Prostate gland (tissue), 2 donors: ENCODE results near the gene CNPY4. TPM values are rescaled to one million over a fixed set of nuclear protein-coding genes. Genes with fewer than 3 reads are reported as not detected.

Experiments used
- DNase-seq: peaks from one replicate; pipeline ENCODE4 v3.0.0-alpha.2; 2019; ENCODE audit warnings: low spot score
- H3K27ac ChIP-seq, 2 donors: fragments of 200-600 bp; sonication (generic); 2 replicates each; pipeline ENCODE4 v1.5.1; 2017 to 2019
- H3K27me3 ChIP-seq: fragments of 200-600 bp; sonication (generic); replicated peaks from 2 replicates; pipeline ENCODE4 v1.5.1; 2019; ENCODE audit not compliant: insufficient read depth
- H3K36me3 ChIP-seq, 2 donors: fragments of 200-600 bp; sonication (generic); 1 replicate in 1 of 2; 2 replicates in 1 of 2; pipeline versions ENCODE4 v1.5.1 to v1.8.1; 2017 to 2019
- H3K4me1 ChIP-seq: fragments of 200-600 bp; sonication (generic); replicated peaks from 2 replicates; pipeline ENCODE4 v1.5.1; 2019
- H3K4me3 ChIP-seq, 2 donors: fragments of 200-600 bp; sonication (generic); 2 replicates each; pipeline ENCODE4 v1.5.1; 2017 to 2019
- H3K9me3 ChIP-seq: fragments of 200-600 bp; sonication (generic); 2 replicates; pipeline ENCODE4 v1.5.1; 2017
- POLR2A ChIP-seq: fragments of 450-650 bp; IDR thresholded peaks from one replicate; pipeline ENCODE4 v1.6.1; 2016; ENCODE audit warnings: antibody characterized with exemption, mild to moderate bottlenecking
- POLR2AphosphoS5 ChIP-seq: sonication (generic); formaldehyde crosslinking; IDR thresholded peaks from one replicate; pipeline ENCODE4 v1.6.1; 2017; ENCODE audit warnings: antibody characterized with exemption
- WGBS: methylation state at CpG from one replicate; pipeline ENCODE4 v1.1.5; 2018; 5-methylcytosine and 5-hydroxymethylcytosine counted together
- intact Hi-C: fragments of 100-400 bp; cut with DNase I; formaldehyde crosslinking; loops from one replicate; pipeline ENCODE4 v1.14.2; 2022
- total RNA-seq, 2 donors: library from RNA; depleted of rRNA; stranded (reverse); fragments of >200 nt; gene quantifications; one replicate each; pipeline ENCODE4 v1.1.0, GENCODE V29; 2016
- TF ChIP-seq, protein P1 (sequence below), 4 experiments: fragments of 200-600 bp in 2 of 4; fragments of 450-650 bp in 2 of 4; sonication (generic) in 2 of 4; IDR thresholded peaks; 1 replicate in 3 of 4; 2 replicates in 1 of 4; pipeline ENCODE4 v1.5.1; 2016 to 2019; ENCODE audit warnings: antibody characterized with exemption in 4 of 4, mild to moderate bottlenecking in 2 of 4, moderate library complexity in 2 of 4

CNPY4 gene
- total RNA-seq, 2 donors from 2014 or later, result 1.6 to 16.1 TPM

DNA sequence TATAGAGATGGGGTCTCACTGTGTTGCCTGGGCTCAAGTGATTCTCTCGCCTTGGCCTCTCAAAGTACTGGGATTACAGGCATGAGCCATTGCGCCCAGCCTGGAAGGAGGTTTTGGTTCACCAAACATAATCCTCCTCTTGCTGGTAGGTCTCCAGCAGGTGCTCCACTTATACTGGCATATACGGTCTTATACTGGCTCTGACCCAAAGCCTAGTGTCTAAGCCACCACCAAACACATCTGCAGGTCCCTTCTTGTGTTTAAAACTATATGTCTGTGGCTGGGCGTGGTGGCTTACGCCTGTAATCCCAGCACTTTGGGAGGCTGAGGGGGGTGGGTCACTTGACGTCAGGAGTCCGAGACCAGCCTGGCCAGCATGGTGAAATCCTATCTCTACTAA, 12.7 kb downstream of the CNPY4 start:
- DNase-seq, result no peak
- no peak overlapping the region for H3K27ac ChIP-seq
- H3K36me3 ChIP-seq, result no peaks in the 10 kb centered on the region
- no peak overlapping the region for H3K4me3 ChIP-seq
- 70% methylated on average over 7 of the region's 7 CpGs for WGBS
- H3K9me3 ChIP-seq, result no peaks in the 10 kb centered on the region
- TF ChIP-seq POLR2AphosphoS5 (no peak), POLR2A (no peak)
- TF ChIP-seq, protein P1, sequence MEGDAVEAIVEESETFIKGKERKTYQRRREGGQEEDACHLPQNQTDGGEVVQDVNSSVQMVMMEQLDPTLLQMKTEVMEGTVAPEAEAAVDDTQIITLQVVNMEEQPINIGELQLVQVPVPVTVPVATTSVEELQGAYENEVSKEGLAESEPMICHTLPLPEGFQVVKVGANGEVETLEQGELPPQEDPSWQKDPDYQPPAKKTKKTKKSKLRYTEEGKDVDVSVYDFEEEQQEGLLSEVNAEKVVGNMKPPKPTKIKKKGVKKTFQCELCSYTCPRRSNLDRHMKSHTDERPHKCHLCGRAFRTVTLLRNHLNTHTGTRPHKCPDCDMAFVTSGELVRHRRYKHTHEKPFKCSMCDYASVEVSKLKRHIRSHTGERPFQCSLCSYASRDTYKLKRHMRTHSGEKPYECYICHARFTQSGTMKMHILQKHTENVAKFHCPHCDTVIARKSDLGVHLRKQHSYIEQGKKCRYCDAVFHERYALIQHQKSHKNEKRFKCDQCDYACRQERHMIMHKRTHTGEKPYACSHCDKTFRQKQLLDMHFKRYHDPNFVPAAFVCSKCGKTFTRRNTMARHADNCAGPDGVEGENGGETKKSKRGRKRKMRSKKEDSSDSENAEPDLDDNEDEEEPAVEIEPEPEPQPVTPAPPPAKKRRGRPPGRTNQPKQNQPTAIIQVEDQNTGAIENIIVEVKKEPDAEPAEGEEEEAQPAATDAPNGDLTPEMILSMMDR (IDR thresholded peaks at IDR 0.05), result no peak
- H3K4me1 ChIP-seq, result no peaks in the 10 kb centered on the region
- intact Hi-C loops, result loop anchor here (5.0 kb wide), 1 partner anchor 90 kb away; no protein-coding TSS in a partner anchor
- no peaks in the 10 kb centered on the region for H3K27me3 ChIP-seq

DNA sequence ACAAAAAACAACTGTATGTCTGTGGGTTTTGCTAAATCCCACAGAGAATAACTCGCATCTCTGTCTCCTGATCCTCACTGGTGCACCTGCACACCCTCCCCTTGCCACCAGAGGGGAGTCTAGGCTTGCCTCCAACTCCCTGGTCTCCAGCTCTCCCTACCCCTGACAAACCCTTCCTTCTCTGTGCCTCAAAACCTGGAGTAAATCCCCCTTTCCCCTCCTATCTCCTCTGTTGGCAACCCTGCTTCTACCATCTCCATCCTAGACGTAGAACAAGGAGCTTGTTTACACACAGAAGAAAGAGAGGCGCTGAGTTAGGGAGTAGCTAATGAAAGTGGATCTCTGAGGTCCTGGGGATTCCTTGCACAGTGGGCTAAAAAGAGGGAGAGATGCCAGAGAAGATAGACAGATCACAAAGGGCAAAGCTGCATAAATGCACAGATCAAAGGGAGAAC, 13.3 kb downstream of the CNPY4 start:
- Histone ChIP-seq H3K9me3 (no peaks in the 10 kb centered on the region), H3K36me3 (no peaks in the 10 kb centered on the region), H3K4me3 (no peak overlapping the region), H3K4me1 (no peaks in the 10 kb centered on the region), H3K27ac (no peak overlapping the region), H3K27me3 (no peaks in the 10 kb centered on the region)
- TF ChIP-seq POLR2AphosphoS5 (peak; percentile 20), POLR2A (no peak)
- TF ChIP-seq, protein P1 (IDR thresholded peaks at IDR 0.05), result peak; percentile 37 to 85 (median 78)
- 20% methylated on average over 3 of the region's 3 CpGs for WGBS
- intact Hi-C loops, result loop anchor here (5.0 kb wide), 1 partner anchor 90 kb away; no protein-coding TSS in a partner anchor
- DNase-seq, result peak; percentile 44

DNA sequence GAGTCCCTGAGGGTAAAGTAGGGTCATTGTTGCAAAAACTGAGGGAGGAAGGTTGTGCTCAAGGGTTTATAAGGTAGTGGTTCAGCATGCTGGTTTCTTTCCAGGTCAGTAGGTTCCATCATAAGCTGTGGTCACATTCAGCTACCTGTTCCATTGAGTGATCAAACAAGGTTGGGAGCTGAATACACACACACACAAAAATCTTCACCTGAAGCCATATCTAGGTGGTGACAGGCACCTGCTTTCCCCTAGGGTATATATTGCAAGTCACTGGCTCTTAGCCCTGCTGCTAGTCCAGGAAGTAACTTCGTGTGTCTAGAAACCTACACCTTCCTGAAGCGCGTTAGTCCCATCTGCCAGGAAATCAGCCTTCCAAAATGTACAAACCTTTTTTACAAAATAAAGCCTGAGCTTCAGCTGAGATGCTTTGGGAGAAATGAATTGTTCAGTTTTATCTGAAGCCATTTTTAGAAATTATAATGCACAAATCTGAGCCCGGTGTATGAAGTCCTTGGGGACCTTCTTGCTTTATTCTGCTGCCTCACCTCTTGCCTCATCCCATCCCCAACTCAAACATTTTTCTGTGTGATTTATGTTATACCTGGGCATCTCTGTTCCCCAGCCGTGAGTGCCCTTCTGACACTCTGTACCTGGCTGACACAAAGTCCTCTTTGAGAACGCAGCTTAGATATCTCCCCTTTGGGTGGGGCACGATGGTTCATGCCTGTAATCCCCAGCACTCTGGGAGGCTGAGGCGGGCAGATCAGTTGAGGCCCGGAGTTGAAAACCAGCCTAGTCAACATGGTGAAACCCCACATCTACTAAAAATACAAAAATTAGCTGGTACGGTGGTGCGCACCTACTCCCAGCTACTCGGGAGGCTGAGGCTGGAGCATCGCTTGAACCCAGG, 18.7 kb downstream of the CNPY4 start:
- WGBS, result 77% methylated on average over 13 of the region's 13 CpGs
- Histone ChIP-seq H3K9me3 (no peaks in the 10 kb centered on the region), H3K27me3 (no peaks in the 10 kb centered on the region), H3K36me3 (no peaks in the 10 kb centered on the region), H3K27ac (no peak overlapping the region), H3K4me1 (no peaks in the 10 kb centered on the region), H3K4me3 (no peak overlapping the region)
- no peak for TF ChIP-seq POLR2AphosphoS5
- TF ChIP-seq POLR2A, result no peak
- TF ChIP-seq, protein P1 (IDR thresholded peaks at IDR 0.05), result no peak
- no peak for DNase-seq
- intact Hi-C loops, result no loop called here

DNA sequence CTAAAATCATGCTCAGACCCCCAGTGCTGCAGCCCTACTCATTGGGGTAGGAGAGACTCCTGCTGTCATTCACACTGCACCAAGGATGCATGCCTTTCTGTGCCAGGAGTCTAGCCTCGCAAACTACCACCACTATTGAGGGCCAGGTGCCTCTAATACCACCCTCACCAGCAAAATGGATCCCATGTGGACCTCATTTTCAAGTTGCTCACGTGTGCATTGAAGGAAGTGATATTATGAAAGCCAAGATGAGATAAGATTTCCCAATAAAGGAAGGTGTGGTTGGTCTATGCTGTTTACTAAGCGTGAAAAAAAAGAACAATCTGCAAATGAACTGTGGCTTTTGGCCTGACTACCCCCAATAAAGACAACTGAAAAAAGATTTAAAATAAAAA, 22.1 kb downstream of the CNPY4 start:
- Histone ChIP-seq H3K9me3 (no peaks in the 10 kb centered on the region), H3K4me1 (no peaks in the 10 kb centered on the region), H3K36me3 (no peaks in the 10 kb centered on the region), H3K27me3 (no peaks in the 10 kb centered on the region), H3K4me3 (no peak overlapping the region), H3K27ac (no peak overlapping the region)
- WGBS, result 58% methylated on average over 3 of the region's 3 CpGs
- DNase-seq, result no peak
- intact Hi-C loops, result no loop called here
- TF ChIP-seq, protein P1 (IDR thresholded peaks at IDR 0.05), result no peak
- peak; percentile 29 for TF ChIP-seq POLR2AphosphoS5
